GM18951 (cell line): ENCODE measurements around the gene HK1.

Experiments used
- POLR2A ChIP-seq: IDR thresholded peaks from 4 replicates; pipeline ENCODE4 v1.6.1; 2011; ENCODE audit warnings: mild to moderate bottlenecking; ENCODE audit not compliant: insufficient read length, insufficient read depth; ENCODE audit errors: extremely low read depth
- in situ Hi-C: fragments of 300-500 bp; cut with MboI; formaldehyde crosslinking; loops from one replicate; pipeline ENCODE4 v1.12.0; 2022; ENCODE audit warnings: low sequenced_read_pairs, mixed read lengths, inconsistent platforms; ENCODE audit not compliant: unreplicated experiment

HK1 gene

DNA sequence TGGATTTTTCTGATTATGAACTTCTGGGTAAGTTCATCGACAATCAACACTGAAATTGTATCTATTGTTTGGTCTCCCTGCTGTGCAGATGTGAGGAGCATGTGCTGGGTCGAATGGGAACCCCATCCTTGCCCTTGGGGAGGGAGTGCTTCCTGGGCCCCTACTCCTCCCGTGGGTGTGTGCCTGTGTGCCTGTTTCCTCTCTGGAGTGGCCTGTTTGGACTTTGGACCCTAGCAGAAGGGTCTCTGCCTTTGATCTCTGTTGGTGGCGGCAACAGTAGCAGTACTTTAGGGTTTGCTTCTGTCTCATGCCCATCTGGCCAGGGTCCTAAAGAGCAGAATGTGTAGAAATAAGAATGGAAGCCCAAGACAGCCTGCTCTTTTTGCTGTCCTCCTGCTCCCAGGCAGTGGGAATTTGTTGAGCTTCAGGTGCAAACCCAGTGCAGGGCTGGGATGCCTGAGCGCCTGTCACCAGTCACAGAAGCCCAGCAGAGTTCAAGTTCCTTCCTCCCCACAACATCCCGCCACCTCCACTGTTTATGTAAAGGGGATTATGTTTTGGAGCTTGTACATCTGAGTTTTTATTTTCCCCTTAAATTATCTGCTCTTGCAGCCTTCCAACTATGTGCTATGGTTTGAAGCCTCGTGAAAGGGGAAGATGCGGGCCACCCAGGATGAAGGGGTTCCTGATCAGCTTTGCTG lies 139.9 kb downstream of the HK1 start:
- in situ Hi-C loops: no loop called here
- no peak for TF ChIP-seq POLR2A

DNA sequence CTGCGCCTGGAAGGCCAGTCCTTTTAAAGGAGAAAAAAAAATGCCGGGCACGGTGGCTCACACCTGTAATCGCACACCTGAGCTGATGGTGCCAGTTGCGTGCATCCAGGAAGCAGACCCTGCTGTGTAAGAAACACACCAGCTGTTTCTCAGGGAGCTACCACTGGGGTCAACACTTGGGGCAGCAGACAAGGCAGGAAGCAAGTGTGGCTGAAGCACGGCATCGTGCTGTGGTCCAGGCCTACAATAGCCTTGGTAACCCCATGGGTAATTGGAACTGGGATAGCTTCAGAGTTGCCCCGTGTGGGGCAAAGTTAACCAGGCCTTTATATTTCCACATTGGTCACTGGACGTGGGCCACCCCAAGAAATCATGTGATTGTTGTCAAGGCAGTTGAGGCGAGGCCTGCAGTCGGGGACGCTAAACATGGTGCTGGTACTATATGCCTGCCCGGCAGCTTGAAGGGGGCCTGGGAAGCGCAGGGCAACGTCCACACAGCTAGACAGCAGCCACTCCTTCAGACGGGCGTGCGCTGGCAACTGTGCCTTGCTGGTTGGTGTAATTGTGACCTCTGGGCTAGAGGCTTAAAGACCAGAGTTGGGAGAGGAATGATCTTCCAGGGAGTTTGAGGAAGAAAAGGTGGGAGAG lies 140.9 kb downstream of the HK1 start:
- in situ Hi-C loops: no loop called here

GRCh38 chr10:69419744-69420126 lies 141.4 kb downstream of the HK1 start:
- TF ChIP-seq POLR2A: no peak
- in situ Hi-C loops: no loop called here

More for the DNA sequence above, 140.9 kb downstream of the HK1 start:
- TF ChIP-seq POLR2A: no peak

DNA sequence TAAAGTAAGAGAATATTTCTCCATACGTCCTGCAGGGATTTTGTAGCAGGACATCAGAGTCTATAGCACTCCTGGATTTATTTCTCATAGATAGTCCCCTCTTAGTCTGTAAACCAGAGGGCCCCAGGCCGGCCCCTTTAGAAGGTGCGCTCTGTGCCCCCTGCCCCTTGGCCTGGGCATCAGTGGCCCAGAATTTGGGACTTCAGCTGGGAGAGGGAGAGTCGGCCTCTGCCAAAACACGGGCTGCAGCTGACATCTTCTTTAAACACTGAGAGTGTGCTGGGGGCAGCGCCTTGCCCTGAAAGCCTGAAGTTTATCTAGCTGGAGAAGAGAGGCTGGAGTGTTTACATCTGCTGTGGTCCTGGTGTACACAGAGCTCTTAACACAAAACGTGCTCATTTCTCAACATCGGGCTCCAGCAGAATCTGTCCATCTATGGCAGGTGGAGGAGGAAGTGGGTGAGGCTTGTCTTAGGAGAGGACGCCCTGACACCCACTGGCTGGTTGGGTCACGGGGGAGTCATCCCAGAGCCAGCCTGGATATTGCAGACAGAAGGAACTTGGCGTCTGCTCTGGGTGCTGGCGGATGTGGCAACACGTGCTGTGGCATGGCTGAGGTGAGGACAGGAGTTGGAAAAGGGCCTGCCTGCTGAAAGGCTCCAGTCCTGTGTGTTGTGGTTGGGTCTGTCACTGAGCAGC lies 143.5 kb downstream of the HK1 start:
- in situ Hi-C loops: no loop called here
- no peak for TF ChIP-seq POLR2A

DNA sequence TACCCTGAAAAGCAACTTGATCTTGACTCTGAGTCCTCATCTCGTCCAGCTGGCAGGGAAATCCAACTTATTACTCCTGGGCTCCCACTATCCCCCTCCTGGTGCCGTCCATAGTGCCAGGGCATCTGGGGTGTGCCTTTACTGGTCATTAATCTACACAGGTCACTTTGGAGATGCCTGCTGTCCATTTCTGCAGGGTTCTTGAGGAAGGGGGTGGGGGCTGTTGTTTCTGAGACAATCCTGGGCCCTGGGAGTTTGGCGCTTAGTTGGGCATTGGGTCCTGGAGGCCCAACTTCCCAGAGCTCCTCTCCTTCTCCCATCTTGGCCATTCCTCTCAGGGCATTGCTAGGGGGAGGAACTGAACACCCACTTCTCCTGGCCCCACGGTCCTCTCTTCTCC lies 144.4 kb downstream of the HK1 start:
- in situ Hi-C loops: no loop called here
- TF ChIP-seq POLR2A: no peak

GRCh38 chr10:69425041-69425440 lies 146.7 kb downstream of the HK1 start:
- in situ Hi-C loops: no loop called here
- no peak for TF ChIP-seq POLR2A

- in situ Hi-C loops: no loop called here
- TF ChIP-seq POLR2A: no peak
Measured at GRCh38 chr10:69425511-69426298, 147.4 kb downstream of the HK1 start.

DNA sequence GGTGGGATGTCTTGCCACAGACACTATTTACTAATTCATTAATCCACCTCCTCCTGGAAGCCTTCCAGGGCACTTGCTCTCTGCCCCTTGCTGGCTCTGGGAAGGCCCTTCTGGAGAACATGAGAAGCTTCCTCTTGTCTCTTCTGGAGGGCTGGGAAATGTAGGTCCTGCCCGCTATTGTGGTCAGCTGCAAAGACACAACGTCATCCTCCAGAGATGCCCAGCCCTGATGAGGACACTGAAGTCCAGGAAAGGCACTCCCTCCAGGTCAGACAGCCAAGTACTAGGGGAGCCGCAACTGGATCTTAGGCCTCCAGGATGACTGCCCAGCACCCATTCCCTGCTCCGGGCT lies 148.1 kb downstream of the HK1 start:
- TF ChIP-seq POLR2A: no peak
- in situ Hi-C loops: no loop called here

- in situ Hi-C loops: no loop called here
- TF ChIP-seq POLR2A: no peak
Measured at GRCh38 chr10:69428165-69428564, 149.9 kb downstream of the HK1 start.

DNA sequence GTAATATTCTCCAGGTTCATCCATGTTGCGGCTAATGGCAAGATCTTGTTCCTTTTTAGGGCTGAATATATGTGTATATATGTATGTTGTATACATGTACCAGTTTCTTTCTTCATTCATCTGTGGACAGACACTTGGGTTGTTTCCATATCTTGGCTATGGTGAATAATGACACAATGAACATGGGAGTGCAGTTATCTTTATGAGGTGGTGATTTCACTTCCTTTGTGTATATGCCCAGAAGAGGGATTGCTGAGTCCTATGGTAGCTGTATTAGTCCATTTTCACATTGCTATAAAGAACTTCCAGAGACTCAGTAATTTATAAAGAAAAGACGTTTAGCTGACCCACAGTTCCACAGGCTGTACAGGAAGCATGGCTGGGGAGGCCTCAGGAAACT lies 155.9 kb downstream of the HK1 start:
- TF ChIP-seq POLR2A: no peak
- in situ Hi-C loops: no loop called here

DNA sequence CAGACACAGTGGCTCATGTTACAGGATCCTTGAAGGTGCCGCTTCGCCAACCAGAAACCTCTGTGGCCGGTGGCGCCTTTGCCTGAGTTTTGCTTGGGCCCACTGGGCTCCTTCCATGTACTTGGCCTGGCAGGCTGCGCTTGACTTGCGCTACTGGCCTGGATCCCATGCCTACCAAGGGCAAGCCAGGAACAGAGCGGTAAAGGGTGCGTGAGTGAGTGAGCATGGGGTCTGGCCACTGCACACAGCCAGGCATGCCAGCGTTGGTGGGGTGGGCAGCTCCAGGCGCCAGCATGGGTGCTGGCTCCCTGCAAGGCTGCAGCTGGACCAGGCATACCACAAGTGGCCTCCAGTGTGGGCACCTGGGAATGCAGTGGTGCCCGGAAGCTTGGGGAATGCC lies 156.6 kb downstream of the HK1 start:
- in situ Hi-C loops: no loop called here
- no peak for TF ChIP-seq POLR2A

DNA sequence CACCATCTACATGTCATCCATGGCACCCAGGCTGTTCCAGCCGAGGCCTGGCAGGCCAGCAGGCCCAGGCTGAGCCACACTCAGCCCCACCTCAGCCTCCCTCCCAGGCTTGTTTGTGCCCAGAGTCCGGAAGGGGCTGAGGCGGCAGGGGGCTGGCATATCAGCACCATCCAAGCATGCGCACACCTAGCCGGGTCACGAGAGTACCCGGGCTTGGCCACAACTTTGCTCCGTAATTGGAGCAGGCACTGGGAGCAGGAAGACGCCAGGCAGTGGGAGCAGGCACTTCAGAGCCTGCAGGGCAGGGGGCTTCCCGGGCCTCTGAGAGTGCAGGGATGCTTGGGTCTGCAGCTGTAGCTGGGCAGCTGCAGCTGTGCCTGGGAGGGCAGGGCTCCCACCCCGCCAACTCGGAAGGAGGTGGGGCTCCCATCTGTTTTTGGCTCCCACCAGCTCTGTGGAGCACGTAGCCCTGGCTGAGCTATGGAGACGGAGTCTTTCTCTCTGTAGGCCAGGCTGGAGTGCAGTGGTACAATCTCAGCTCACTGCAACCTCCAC lies 157.7 kb downstream of the HK1 start:
- in situ Hi-C loops: no loop called here
- no peak for TF ChIP-seq POLR2A

- in situ Hi-C loops: no loop called here
- TF ChIP-seq POLR2A: no peak
Measured at GRCh38 chr10:69437321-69438259, 159.3 kb downstream of the HK1 start.
